NCI-H2107 (cell line): ENCODE results near the gene ESRP2.

ENCODE experiments used
- DNase-seq: peaks from one replicate; lab custom pipeline; 2025; lab: John Stamatoyannopoulos, UW

ESRP2 gene

DNA sequence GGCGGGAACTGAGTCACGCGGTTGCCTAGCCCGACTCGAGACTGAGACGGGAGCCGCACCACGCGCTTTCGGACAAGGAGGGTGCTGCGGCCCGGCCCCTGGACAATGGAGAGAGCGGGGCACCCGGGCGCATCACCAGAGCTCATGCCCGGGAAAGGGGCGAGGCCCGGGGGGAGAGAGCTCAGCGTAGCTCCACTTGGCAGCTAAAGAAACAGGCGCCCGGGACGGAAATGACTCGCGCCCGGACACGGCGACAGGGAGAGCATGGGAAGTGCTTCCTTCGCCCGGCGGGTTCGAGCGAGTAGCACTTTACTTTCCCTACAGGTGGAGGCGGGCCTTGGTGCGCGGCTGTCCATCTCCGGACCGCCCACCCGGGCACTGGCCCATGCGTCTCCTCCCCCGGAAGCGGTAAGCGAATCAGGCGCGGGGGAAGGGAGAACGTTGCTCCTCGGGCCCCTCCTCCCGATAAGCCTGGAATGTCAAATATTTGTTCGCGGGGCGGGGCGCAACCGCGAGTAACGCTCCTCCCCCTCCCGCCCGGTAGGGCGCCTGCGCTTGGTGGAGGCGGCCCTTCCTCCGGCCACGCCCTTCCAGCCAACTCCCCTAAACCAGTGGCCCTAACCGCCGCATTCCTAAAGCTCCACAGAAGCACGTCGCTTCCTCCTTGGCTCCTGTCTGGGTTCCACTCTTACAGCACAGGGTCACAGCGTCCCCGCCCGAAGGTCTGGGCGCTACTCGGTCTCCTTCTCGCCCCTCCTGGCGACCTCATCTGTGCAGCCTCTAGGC lies 1.5 kb upstream of the ESRP2 start:
- peak; percentile 90 for DNase-seq

- DNase-seq = no peak
These were observed 907 bp upstream of the ESRP2 start for GRCh38 chr16:68236826-68237242.

- DNase-seq = no peak
These were observed 354 bp upstream of the ESRP2 start for GRCh38 chr16:68236137-68236825.

DNA sequence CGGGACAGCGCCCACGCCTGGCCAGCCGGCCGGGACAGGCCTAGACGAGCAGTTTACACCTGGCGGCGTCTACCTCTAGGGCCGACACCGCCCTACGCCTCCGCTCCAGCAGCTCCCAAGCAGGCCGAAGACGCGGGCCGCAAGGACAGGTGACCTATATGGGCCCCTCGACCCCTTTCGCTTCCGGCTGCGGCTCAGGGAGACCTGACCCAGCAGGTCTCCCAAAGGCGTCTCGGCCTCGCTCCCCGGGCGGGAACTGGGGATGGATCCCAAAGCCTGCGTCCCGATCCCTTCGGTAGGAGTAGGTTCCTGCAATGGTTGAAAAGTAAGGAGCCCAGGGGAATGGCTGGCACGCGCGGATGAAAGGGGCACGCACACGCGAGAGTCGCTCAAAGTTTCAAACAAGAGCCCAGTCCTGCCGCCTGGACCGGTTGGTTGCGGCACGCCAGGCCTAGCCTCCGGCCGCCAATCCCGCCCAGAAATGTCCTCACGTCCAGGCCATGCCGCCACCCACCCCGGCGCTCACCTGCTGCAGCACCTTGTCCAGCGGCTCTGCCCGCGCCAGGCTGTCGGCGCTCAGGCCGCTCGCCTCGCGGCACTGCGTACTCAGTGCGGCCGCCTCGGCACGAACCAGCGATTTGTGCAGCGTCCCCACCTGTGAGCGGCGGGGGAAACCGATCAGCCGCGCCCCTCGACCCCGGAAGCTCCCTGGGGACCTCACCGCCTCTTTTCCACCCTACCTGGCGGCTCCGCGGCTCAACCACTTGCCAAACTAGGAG lies 630 bp downstream of the ESRP2 start:
- DNase-seq = no peak

- DNase-seq = no peak
These were observed 1.5 kb downstream of the ESRP2 start for GRCh38 chr16:68234188-68235107.

GRCh38 chr16:68233835-68234187 lies 2.1 kb downstream of the ESRP2 start:
- DNase-seq = no peak

- DNase-seq = no peak
These were observed 2.7 kb downstream of the ESRP2 start for GRCh38 chr16:68233085-68233834.

GRCh38 chr16:68232335-68232734 lies 3.6 kb downstream of the ESRP2 start:
- no peak for DNase-seq

- DNase-seq = no peak
These were observed 4.4 kb downstream of the ESRP2 start for GRCh38 chr16:68231384-68232136.

- no peak for DNase-seq
These were observed 5.0 kb downstream of the ESRP2 start for GRCh38 chr16:68230956-68231355.

DNA sequence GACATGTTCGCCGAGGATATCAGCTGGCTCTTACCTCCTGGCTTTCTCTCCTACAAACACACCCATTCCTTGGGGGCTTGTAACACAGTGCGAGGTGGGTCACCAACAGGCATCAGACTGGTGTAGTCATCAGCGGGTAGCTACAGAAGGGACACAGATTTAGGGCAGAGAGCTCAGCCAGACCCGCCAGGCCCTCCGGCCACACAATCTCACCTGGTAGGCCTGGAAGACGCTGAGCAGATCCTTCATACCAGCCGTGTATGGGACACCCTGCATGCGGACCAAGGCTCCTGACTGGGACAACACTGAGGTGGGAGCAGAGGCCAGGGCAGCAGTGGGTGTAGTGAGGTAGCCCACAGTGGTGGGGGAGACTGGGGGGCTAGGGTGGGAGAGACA lies 5.8 kb downstream of the ESRP2 start:
- no peak for DNase-seq

GRCh38 chr16:68229431-68230175 lies 6.3 kb downstream of the ESRP2 start:
- DNase-seq = peak; percentile 47

DNA sequence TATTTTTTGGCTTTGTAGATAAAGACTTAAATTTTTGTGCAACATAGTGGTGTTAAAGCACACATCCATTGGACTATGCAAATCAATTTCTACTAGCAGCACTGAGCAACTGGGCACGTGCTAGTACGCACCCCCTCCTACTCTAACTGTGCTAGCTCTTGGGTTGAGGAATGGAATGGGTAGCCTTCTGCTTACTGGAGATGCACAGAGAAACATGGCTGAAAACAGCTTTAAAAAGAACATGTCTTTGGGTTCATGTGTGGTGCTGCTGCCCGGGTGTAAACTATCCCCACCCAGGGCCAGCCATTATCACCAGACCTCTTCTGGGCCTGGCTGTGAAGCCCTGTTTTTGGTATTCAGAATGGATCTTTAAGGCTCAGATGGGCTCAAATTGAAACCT lies 7.3 kb downstream of the ESRP2 start:
- no peak for DNase-seq

DNA sequence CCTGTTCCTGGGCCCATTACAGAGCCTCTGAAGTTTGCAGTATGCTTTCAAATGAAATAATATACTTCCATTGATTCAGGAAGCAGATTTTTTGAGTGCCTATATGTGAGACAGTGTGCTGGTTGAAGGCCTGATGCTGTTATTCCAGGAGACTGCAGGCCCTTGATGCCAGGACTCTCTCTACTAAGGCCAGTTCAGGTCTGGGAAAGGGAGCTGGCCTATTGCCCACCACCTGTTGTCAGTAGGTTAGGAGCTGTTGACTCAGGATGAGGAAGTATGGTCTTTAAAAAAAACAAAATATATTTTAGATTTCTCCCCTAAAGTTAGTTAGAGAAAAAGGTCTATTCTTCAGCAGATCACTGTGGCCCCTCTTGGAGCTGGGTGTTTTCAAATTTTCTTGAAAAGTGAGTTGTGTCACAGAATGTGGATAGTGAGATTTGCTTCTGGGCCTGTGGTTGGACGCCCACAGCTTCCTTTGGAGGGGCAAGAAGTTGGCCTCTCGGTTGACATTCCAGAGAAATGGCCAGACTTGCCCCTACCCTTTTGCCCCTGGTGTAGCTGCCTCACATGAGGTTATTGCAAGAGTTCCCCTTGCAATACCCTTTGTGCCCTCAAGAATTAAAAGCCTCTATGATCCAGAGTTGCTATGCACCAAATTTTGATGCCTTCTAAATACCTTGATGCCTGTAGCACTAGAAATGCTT lies 7.9 kb downstream of the ESRP2 start:
- DNase-seq = no peak

DNA sequence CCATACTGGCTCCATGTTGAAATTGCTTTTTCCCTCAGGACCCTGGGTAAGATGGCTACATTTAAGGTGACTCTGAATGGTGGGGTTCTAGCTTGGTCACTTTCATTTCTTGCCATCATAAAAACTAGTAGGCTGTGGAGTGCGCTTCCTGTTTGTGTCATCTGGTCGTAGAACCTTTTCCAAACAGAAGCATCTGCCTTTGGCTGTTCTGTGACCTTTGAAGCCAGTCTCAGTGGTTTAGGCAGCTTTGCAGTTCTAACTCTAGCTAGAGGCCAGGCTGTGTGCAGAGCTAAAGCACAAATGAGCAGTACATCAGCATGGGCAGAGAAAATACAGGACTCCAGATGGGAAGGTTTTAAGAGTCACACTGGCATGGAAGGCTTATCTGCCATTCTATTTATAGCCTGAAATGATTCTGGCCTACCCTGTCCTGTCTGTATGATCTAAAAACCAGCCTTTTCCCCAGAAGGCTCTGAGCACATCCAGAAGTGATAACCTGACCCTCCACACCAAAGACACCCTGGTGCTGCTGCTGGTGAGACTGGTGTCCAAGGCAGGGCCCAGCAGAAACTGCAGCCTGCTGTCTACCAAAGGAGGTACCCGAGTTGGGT lies 8.6 kb downstream of the ESRP2 start:
- DNase-seq = no peak

DNA sequence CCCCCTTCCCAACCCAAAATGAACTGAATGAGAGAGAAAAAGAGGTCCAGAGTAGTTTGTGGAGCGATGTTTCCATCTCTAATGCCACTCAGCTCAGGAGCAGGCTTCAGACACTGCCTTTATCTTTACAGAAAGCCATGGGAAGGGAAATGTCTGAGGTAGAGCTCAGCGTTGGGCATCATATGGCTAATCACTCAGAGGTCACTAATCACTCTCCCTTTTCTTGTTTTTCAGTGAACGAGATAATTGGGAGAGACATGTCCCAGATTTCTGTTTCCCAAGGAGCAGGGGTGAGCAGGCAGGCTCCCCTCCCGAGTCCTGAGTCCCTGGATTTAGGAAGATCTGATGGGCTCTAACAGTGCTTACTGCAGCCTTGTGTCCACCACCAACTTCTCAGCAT lies 9.8 kb downstream of the ESRP2 start:
- no peak for DNase-seq

DNA sequence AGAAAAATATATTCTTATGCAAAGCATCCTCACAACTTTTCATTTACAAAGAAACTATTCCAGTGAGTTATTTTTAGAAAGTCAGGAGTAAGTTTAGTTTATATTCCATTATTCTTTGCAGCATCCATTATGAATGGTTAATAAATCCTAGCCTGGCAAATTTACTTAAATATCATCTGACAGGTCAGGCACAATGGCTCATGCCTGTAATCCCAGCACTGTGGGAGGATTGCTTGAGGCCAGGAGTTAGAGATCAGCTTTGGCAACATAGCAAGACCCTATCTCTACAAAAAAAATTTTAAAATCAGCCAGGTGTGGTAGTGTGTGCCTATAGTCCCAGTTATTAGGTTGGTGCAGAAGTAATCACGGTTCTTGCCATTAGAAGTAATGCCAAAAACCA lies 12.9 kb downstream of the ESRP2 start:
- no peak for DNase-seq

- no peak for DNase-seq
These were observed 16.1 kb downstream of the ESRP2 start for GRCh38 chr16:68219725-68220351.
